GM12872 (cell line): ENCODE data around the gene AXIN2.

Experiments
- TF ChIP-seq, protein P1 (sequence below): IDR thresholded peaks from 3 replicates; pipeline ENCODE4 v1.5.1; 2011; ENCODE audit warnings: low read depth, mild to moderate bottlenecking, low read length, moderate library complexity; ENCODE audit not compliant: insufficient read depth

AXIN2 gene, protein sequence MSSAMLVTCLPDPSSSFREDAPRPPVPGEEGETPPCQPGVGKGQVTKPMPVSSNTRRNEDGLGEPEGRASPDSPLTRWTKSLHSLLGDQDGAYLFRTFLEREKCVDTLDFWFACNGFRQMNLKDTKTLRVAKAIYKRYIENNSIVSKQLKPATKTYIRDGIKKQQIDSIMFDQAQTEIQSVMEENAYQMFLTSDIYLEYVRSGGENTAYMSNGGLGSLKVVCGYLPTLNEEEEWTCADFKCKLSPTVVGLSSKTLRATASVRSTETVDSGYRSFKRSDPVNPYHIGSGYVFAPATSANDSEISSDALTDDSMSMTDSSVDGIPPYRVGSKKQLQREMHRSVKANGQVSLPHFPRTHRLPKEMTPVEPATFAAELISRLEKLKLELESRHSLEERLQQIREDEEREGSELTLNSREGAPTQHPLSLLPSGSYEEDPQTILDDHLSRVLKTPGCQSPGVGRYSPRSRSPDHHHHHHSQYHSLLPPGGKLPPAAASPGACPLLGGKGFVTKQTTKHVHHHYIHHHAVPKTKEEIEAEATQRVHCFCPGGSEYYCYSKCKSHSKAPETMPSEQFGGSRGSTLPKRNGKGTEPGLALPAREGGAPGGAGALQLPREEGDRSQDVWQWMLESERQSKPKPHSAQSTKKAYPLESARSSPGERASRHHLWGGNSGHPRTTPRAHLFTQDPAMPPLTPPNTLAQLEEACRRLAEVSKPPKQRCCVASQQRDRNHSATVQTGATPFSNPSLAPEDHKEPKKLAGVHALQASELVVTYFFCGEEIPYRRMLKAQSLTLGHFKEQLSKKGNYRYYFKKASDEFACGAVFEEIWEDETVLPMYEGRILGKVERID

DNA sequence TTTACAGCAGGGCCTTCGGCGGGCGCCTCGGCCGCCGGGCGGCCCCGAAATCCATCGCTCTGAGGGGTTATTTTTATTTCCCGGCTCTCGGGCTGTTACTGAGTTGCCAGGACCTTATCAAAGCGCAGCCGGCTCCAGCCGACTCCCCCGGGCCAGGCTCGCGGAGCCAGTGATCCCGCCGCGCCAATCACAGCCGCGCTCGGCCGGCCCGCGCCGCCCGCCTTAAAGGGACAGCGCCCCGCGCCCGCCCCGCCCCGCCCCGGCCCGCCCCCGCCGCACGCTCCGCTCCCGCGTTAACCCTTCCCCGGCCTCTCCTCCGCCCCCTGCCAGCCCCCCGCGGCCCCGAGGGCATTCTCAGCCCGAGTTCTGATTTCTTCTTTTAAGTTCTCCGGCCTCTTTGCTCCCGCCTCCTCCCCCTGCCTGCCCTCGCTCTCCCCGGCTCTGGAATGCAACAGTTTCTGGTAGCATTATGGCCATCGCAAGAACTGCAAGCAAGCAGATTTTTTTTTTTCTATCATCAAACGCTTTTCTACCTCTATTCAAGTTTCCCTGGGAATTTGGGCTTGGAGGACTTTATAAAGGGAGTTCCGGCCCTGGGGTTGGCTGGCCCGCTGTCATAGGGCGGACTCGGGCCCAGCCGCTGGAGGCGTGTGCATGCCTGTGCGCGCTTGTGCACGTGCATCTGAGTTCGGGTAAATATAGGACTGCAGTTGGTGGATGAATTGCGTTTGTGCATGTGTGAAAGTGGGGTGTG is at the start of gene AXIN2:
AXIN2 (minus strand) TSS at position 197 of the 754 bp plus-strand sequence. CDS start 3,028 bp downstream, outside the sequence.
- TF ChIP-seq, protein P1, sequence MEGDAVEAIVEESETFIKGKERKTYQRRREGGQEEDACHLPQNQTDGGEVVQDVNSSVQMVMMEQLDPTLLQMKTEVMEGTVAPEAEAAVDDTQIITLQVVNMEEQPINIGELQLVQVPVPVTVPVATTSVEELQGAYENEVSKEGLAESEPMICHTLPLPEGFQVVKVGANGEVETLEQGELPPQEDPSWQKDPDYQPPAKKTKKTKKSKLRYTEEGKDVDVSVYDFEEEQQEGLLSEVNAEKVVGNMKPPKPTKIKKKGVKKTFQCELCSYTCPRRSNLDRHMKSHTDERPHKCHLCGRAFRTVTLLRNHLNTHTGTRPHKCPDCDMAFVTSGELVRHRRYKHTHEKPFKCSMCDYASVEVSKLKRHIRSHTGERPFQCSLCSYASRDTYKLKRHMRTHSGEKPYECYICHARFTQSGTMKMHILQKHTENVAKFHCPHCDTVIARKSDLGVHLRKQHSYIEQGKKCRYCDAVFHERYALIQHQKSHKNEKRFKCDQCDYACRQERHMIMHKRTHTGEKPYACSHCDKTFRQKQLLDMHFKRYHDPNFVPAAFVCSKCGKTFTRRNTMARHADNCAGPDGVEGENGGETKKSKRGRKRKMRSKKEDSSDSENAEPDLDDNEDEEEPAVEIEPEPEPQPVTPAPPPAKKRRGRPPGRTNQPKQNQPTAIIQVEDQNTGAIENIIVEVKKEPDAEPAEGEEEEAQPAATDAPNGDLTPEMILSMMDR, result 0 out of 3 replicates have a peak, but pooled peaks have one; percentile 19

DNA sequence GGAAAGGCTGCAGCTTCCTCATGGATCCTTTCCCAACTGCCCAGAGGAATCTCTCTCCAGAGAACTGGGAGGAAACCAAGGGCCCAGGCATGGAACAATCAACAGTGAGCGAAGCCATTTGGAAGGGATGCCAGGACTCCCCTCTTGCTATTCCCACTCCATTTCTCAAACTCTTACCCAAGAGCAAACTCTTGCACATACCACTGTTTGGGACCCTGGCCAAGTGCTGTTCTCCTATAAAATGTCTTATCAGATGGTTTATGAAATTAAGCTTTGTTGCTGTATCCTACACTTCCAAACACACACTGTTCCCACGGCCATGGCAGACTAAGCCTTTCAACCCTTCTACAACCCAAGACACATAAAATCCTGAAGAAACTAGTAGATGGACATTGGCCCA is 48.3 kb upstream of the AXIN2 start:
- TF ChIP-seq, protein P1, result no peak

DNA sequence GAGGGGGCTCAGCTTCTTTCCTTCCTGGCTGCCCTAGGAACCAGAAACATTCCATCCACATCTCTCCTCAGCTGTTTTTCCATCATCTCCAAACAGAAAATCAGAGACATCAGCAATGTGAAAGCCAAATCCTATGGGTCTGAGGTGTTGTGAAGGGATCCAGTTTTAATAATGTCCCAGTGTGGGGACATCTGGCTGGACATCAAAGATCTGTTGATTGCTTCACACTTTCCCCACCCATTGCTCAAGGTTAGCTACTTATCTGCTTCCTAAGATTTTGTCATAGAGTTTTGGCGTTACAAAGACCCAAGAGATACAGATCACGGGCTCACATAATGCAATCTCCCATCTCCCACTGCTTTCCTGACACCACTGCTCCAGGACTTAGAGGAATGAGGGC is 47.8 kb upstream of the AXIN2 start:
- TF ChIP-seq, protein P1, result no peak

DNA sequence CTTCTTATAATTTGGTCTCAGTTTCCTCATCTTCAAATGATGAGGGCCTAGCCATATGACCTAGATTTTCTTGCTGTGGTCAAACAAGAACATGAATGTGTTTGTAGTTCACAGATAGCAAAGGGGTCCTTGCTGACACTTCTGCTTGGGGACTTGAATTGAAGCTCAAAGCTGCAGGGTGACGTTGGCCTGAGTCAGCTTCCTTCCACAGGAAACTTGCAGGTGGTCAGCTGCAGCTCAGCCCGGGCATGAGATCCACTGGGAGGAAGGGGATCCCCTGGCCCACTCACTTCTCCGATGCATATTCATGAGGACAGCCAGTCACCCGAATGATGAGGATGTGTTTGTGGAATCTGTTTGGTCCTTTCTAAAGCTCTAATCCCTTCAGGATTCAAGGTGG is 42.6 kb upstream of the AXIN2 start:
- TF ChIP-seq, protein P1, result no peak

DNA sequence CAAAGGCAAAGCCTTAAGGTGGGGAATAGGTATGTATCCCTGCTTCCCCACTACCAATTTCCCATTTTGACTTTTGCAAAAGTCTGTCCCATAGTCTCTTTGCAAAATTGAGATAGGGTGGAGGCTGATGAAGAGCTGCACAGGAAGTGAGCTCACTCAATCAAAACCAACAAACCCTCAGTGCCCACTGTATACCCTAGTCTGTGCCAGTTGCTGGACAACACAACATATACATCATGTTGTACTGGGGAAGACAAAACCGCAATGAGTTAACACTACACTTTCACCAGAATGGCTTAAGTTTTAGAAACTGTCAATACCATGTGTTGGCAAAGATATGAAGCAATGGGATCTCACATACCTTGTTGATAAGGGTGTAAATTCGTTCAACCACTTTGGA is 40.4 kb upstream of the AXIN2 start:
- TF ChIP-seq, protein P1, result no peak

DNA sequence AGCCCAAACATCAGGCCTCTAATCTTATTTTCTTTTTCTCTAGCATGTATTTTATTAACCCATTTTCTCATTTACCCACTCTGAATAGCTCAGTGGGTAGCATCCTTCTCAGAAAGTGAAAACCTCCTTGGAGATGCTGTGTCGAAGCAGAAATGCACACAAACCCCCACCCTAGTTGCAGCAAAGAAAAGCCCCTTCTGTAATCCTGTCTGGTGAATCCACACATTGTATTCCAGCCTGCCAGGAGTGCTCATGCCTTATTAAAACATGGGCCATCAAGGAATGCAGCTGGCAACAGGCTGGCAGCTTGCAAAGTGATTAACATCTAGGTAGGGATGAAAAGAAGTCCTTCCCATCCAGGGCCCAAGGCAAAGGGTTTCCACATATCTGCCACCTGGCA is 39.7 kb upstream of the AXIN2 start:
- TF ChIP-seq, protein P1, result no peak

DNA sequence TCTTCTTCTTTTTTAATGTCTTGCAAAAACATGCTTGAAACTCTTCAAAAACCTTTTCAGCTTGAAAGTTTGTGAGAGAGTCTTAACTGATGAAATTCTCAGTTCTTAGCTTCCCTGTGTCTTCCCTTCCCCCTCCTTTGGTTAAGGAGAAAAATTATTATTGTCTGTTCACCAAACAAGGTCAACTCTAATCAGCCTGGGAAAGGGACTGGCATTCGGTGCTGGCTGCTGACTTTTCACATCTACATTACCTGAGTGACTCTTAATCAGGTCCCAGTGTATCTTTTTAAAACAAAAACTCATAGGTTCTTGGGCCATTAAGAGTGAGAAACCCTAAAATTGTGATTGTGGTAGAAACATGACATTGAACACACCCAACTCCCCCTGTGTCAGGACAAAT is 39.1 kb upstream of the AXIN2 start:
- TF ChIP-seq, protein P1, result no peak
